RWPE2 (cell line): ENCODE data around the gene PITPNM3.

Experiments
- ATAC-seq: fragments of 200-7000 bp; cut with Tn5 transposase; 3 replicates; pipeline ENCODE4 v1.9.1; 2021; ENCODE audit warnings: low read depth
- DNase-seq: peaks from one replicate; pipeline ENCODE4 v3.0.0-alpha.2; 2020; ENCODE audit warnings: low spot score
- H3K27ac ChIP-seq: fragments of 450-650 bp; 2 replicates; pipeline ENCODE4 v1.5.1; 2017; ENCODE audit warnings: mild to moderate bottlenecking; ENCODE audit not compliant: poor library complexity, severe bottlenecking
- H3K27me3 ChIP-seq: fragments of 250-450 bp; sonication (Bioruptor Pico); 2 replicates; pipeline ENCODE4 v1.5.1; 2021; ENCODE audit warnings: mild to moderate bottlenecking, moderate library complexity; ENCODE audit not compliant: insufficient read depth, poor library complexity, severe bottlenecking
- H3K36me3 ChIP-seq: fragments of 250-450 bp; sonication (Bioruptor Pico); 2 replicates; pipeline ENCODE4 v1.5.1; 2020; ENCODE audit warnings: low read depth, mild to moderate bottlenecking, moderate library complexity
- H3K4me1 ChIP-seq: fragments of 250-450 bp; sonication (Bioruptor Pico); 2 replicates; pipeline ENCODE4 v1.5.1; 2021; ENCODE audit warnings: mild to moderate bottlenecking, moderate library complexity; ENCODE audit not compliant: insufficient read depth, poor library complexity, severe bottlenecking
- H3K4me3 ChIP-seq: fragments of 250-450 bp; sonication (Bioruptor Pico); 2 replicates; pipeline ENCODE4 v1.5.1; 2021; ENCODE audit warnings: mild to moderate bottlenecking, moderate library complexity; ENCODE audit not compliant: severe bottlenecking
- H3K9me3 ChIP-seq: fragments of 250-450 bp; sonication (Bioruptor Pico); 2 replicates; pipeline ENCODE4 v1.5.1; 2021; ENCODE audit warnings: mild to moderate bottlenecking, moderate library complexity; ENCODE audit not compliant: severe bottlenecking
- CTCF ChIP-seq: fragments of 450-650 bp; IDR thresholded peaks from one replicate; pipeline ENCODE4 v1.5.1; 2017; ENCODE audit warnings: mild to moderate bottlenecking, moderate library complexity; ENCODE audit not compliant: poor library complexity, severe bottlenecking

The PITPNM3 gene

GRCh38 chr17:6536053-6536452 is 20.3 kb downstream of the PITPNM3 start:
- no peak overlapping the region for H3K27ac ChIP-seq
- DNase-seq = no peak
- ATAC-seq = no peak

GRCh38 chr17:6534846-6535514 is 21.4 kb downstream of the PITPNM3 start:
- no peaks in the 10 kb centered on the region for H3K36me3 ChIP-seq
- H3K27ac ChIP-seq = no peak overlapping the region
- ATAC-seq (no peak), DNase-seq (no peak)
- no peak overlapping the region for H3K4me3 ChIP-seq
- TF ChIP-seq CTCF = no peak
- H3K4me1 ChIP-seq = no peaks in the 10 kb centered on the region
- H3K27me3 ChIP-seq = no peaks in the 10 kb centered on the region
- H3K9me3 ChIP-seq = no peaks in the 10 kb centered on the region

More at GRCh38 chr17:6536053-6536452, 20.3 kb downstream of the PITPNM3 start:
- no peaks in the 10 kb centered on the region for H3K9me3 ChIP-seq
- no peak overlapping the region for H3K4me3 ChIP-seq
- H3K4me1 ChIP-seq = no peaks in the 10 kb centered on the region
- no peaks in the 10 kb centered on the region for H3K27me3 ChIP-seq
- no peaks in the 10 kb centered on the region for H3K36me3 ChIP-seq
- no peak for TF ChIP-seq CTCF

- DNase-seq = no peak
- ATAC-seq = no peak
- Histone ChIP-seq H3K4me3 (no peak overlapping the region), H3K27me3 (no peaks in the 10 kb centered on the region), H3K36me3 (no peaks in the 10 kb centered on the region), H3K9me3 (no peaks in the 10 kb centered on the region), H3K4me1 (no peaks in the 10 kb centered on the region), H3K27ac (no peak overlapping the region)
- no peak for TF ChIP-seq CTCF
Observed at GRCh38 chr17:6532441-6532885, 23.9 kb downstream of the PITPNM3 start.

GRCh38 chr17:6531575-6531974 is 24.8 kb downstream of the PITPNM3 start:
- H3K27me3 ChIP-seq = no peaks in the 10 kb centered on the region
- H3K9me3 ChIP-seq = no peaks in the 10 kb centered on the region
- TF ChIP-seq CTCF = no peak
- H3K36me3 ChIP-seq = no peaks in the 10 kb centered on the region
- no peaks in the 10 kb centered on the region for H3K4me1 ChIP-seq
- no peak for ATAC-seq
- no peak overlapping the region for H3K4me3 ChIP-seq
- no peak overlapping the region for H3K27ac ChIP-seq
- DNase-seq = no peak

- ATAC-seq = no peak
- Histone ChIP-seq H3K36me3 (no peaks in the 10 kb centered on the region), H3K27ac (no peak overlapping the region), H3K27me3 (no peaks in the 10 kb centered on the region), H3K4me3 (no peak overlapping the region), H3K4me1 (no peaks in the 10 kb centered on the region), H3K9me3 (no peaks in the 10 kb centered on the region)
- no peak for TF ChIP-seq CTCF
- no peak for DNase-seq
Observed at GRCh38 chr17:6530324-6530920, 25.9 kb downstream of the PITPNM3 start.
